ENCODE data around the gene DCX.

DNA sequence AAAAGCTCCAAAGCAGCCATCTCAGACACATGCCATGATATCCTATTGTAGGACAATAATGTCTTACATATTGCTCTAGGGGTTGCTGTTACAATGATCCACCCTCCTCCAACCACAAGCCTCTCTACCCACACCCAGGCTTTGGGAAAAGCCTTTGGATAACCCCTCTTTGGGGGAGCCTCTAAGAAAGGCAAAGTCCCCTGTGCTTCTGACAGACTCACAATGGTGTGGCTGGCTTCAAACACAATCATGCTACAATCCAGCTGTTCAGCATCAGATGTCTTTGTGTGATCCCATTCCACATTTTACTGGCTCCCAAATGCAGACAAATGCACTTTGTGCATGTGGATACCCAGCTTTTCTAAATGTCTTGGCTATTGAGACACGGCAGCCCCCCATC is 75.9 kb downstream of the DCX start:
- TF ChIP-seq EZH2phosphoT487 (IDR thresholded peaks at IDR 0.05; ENCODE audit: insufficient read depth, low read depth) (no peak), EZH2 (IDR thresholded peaks at IDR 0.05; ENCODE audit: insufficient read depth, poor library complexity, severe bottlenecking) (no peak)
